ENCODE results near the gene DLG5.

DLG5 gene

GRCh38 chr10:77811831-77812430 lies 114.6 kb downstream of the DLG5 start:
- no peak for DNase-seq

DNA sequence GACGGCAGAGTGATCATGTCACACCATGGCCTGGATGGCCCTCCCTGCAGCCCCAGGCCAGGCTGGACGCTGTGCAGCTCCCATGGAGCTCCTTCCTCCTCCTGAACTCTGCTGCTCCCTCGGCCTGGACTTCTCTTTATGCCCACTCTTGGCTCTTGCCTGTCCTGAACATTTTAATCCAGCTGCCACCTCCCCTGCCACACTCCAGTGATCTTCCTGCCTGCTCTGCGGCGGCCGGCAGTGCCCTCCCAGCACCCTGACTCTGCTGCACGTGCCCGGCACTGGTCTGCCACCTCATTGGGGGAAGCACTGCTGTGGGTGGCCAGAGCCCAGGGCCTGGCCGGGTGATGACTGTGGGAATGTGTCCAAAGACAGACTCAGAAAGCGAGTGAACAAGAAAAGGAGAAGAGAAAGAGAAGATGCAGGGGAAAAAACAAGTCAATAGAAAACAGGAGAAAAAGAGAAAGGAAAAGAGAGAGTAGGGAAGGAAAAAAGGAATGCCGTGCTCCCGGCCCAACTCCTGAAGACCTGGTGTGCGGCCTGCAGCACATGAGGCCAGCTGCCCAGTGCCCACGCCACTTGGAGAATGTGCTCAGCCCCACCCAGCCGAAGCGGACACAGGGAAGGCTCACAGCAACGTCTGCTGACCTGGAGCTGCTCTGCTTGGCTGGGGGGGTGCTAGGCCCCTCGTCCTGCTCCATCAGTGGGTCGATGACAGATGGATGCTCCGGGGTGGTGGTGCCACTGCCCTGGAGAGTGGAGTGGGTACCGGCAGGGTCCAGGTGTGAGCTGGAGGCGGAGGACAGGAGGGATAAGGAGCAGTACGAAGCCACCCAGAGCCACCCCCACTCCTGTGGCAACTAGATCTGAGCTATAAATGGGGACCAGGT lies 115.9 kb downstream of the DLG5 start:
- no peak for DNase-seq

- no peak for DNase-seq
These were observed 117.2 kb downstream of the DLG5 start for GRCh38 chr10:77809336-77809735.

DNA sequence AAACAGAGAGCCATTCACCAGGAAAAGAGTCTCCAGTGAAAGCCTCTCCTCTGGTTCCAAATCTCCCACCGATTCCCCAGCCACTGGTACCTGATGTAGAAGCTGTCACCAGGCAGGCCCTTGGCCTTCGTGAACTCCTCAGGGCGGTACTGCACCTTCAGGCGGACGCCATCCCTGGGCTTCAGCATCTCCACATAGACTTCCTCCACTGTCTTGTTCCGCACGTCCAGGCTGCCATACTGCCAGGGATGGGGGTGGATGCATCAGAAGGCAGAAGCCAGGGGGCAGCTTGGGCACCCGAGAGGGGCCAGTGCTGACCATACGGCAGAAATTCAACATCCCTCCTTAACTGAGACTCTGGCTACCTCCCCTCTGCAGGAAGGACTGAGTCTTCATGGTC lies 118.8 kb downstream of the DLG5 start:
- no peak for DNase-seq

DNA sequence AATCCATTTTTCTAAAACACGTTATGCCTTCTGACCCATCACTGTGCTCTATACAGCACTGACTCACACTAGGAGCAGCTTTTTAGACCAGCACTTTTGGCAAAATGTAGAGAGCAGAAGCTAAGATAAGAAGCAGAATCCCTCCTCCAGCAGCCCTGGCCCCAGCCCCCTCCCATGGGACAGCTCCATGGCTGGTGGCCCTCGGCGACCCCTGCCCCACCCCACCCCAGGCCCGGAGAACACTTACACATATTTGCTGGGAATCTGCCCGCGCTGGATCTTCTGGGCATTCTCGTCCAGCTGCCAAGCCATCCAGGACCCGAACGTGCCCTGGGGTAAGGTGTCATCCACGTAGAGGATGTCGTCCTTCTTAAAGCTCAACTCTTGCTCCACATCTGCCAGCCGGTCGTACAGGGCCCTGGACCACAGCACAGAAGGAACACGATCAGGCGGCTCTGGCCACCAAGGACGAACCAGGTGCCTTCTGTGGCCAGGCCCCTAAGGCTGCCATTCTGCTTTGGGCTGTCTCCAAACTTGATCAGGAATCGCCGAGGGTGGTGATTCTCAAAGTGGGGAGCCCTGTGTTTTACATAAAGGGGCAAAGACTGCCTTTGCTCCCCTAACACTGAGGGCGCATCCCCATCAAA lies 119.9 kb downstream of the DLG5 start:
- no peak for DNase-seq

DNA sequence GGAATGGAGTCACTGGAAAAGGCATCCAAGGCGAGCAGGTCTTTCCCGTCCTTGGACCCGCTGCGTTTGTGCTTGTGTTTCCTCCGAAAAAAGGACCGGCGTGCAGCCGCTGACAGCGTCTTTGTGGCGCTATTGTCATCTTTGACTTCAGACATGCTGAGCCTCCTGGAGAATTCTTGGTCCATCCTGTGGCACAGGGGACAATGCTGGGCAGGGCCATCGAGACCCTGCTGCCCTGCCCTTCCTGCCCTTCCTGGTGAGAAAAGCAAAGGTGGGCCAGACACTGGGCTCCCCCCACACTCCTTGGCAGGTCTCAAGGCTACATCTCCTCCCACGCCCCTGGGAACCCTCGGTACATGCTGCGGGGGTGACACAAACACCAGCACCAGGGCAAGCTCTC lies 120.9 kb downstream of the DLG5 start:
- no peak for DNase-seq

GRCh38 chr10:77804371-77804770 lies 122.2 kb downstream of the DLG5 start:
- DNase-seq: no peak

DNA sequence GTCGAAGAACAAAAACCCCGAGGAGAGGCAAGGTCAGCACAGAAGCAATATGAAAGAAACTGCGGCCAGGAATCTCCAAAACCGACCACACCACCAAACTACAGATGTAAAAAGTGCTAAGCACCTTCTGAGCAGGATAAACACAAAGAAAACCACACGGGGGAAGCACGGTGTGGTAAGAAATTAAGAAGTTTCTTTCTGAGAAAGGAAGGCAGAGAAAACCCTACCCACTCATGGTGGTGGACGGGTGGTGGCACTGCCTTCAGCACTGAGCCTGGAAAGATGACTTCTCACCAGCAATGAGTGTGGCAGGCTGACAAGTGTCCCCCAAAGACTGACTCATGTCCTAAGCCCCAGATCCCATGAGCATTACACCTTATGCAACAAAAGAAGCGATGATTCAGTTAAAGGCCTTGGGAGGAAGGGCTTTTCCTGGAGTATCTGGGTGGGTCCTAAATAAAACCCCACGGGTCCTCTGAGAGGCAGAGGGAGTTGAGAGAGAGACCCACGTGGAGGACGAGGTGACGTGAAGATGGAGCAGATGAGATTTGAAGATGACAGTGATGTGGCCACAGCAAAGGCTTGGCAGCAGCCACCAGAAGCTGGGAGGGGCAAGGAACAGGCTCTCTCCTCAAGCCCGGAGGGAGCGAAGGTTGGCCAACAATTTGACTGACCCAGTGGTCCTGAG lies 124.9 kb downstream of the DLG5 start:
- no peak for DNase-seq

- no peak for DNase-seq
These were observed 125.8 kb downstream of the DLG5 start for GRCh38 chr10:77800738-77801266.

DNA sequence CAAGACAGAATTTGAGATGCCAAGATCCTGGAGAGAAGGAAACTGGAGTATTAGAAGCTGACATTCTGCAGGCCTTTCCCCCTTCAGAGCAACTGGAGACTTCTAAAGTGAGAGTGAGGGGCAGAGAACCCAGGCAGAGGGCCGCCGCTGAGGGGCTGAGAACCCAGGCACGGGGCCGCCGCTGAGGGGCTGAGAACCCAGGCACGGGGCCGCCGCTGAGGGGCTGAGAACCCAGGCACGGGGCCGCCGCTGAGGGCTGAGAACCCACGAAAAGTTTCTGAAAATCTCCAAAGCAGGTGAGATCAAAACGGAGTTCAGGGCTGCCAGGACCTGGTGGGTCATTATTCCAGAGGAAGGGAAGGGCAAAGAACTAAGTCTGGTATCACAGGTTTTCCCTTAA lies 126.2 kb downstream of the DLG5 start:
- DNase-seq: no peak

- no peak for DNase-seq
These were observed 127.2 kb downstream of the DLG5 start for GRCh38 chr10:77799352-77799751.

DNA sequence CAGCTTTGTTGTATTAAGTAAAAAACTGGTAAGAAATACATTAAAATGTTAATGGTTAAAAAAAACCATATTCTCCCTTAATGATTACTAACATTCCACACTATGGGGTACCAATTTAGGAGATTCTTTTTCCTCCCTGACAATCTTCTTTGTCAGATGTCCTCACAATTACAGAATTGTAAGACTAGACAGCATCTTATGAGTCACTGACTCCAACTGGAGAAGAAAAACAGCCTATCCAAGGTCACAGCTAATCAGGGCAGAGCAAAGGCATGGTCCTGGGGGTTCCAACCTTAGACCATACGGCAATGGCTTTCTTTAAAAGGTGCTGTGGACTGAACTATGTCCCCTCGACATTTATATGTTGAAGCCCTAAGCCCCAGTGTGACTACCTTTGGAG lies 127.6 kb downstream of the DLG5 start:
- DNase-seq: no peak

- DNase-seq: no peak
These were observed 130.1 kb downstream of the DLG5 start for GRCh38 chr10:77796311-77796915.

GRCh38 chr10:77795426-77796055 lies 131.0 kb downstream of the DLG5 start:
- no peak for DNase-seq

DNA sequence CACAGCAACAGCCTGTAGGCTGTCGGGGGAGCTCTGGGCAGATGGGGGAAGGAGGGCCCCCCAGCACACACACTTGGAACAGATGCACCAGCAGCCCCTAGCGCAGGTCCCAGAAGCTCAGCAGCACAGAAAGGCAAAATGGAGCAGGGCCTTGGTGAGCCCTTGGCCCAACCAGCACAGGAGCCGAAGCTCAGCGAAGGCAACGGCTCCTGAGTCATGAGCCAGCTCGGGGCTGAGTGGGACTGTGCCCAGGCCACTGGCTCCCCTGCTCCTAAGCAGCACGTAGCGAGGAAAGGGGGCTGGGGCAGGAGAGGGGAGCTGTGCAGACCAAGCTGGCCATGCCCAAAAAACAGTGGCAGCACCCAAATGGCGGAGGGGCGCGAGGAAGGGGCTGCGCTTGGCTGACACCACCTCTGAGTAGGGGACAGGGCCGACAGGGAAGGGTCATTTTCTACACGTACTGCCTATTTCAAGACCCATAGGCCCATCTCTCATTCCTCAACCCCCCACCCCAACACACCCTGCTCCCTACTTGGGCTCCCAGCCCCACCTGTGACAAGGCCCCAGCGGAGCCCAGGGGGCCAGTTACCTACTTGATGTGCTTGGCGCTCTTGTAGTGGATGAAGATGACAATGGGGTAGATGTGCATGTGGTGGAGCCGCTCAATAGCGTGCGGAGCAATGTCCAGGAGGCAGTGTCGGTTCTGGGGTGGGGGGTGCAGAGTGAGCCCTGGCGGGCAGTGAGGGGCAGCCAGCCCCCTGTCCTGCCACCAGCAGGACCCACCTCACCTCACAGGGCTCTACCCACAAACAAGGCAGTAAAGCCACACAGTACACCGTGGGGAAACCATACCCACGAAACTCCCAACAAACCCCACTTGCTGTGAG lies 132.1 kb downstream of the DLG5 start:
- DNase-seq: no peak

DNA sequence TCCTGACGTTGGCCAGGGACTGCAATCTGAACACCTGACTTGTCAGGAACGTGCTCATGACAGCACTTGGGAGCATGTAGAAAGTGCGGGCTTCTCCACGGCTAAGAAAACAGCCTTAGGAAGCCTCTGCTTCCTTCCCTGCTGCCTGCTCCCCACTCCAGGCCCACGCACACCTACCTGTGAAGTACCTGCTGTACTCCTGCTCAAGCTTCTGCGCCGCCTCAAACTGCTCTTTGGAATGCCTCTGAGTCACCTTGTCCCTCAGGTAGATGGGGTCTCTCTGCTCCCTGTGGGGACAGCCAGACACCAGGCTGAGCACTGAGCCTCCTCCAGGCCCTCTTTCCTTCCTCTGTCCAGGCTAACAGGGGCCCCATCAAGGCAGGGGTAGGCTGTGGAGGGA lies 132.7 kb downstream of the DLG5 start:
- DNase-seq: no peak

DNA sequence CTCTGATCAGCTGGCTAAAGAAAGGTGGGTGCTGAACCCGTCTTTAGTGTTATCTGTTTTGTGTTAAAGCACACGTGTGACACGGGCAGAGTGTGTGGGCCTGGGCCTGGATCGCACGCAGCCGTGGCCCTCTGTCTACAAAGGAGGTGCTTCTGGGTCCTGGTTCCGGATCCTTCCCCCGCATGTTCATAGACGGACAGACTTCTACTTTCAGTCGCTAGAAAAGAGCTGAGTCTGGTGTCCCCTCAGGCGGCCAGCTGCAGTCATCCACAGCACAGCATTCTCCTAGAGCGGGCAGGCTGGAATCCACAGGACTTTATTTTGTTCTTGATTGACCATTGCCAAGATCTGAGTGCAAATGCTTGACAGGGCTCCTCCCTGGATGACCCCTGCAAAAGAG lies 134.4 kb downstream of the DLG5 start:
- no peak for DNase-seq

- no peak for DNase-seq
These were observed 135.0 kb downstream of the DLG5 start for GRCh38 chr10:77791506-77791905.

DNA sequence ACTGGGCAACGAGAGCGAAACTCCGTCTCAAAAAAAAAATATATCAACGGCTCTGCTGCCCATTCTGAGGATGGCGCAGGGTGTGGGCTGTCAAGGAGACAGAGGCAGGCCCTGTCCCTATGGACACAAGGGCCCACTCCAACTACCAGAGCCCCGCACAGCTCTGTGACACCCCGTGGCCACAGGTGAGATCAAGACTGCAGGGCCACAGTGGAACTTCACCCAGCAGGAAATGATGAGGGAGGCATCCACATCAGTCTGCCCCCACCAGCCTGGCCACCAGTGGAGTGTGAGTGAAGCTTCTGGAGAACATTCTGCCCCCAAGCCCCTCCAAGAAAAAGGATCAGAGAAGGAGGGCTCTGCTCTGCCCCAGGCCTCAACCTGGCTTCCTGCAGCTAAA lies 136.7 kb downstream of the DLG5 start:
- no peak for DNase-seq

- no peak for DNase-seq
These were observed 137.5 kb downstream of the DLG5 start for GRCh38 chr10:77789016-77789415.

DNA sequence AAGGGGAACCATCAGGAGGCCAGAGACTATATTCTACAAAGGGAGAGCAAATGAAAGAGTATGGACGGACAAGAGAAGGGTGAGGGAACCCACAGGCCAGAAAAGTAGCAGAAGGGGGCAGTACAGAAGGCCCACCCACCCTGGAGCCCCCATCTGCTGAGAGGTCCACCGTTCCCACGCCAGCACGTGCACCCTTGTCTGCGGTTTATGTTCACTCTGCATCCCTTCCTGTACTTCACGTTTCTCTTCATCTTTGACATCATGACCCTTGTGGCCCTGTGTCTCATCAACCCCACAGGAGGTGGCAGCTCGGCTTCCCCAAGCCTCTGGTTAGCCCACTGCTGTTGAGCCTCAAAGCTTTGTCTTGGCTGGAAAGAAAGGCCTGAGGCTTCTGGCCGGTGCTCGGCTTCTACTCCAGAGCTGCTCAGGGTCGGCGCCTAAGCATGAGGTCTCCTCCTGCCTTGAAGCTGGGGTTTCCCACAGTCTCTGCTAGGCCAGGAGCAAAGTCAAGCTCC lies 138.0 kb downstream of the DLG5 start:
- no peak for DNase-seq
